Neural progenitor cell (in vitro differentiated cells): ENCODE measurements around the gene FAM43A. TPM values are rescaled to one million over a fixed set of nuclear protein-coding genes. Genes with fewer than 3 reads are reported as not detected.

Source experiments
- DNase-seq: peaks from one replicate; pipeline ENCODE4 v3.0.0-alpha.2; 2016; ENCODE audit warnings: low spot score
- H2AFZ ChIP-seq: fragments of 200-600 bp; sonication (generic); replicated peaks from 2 replicates; pipeline ENCODE4 v1.6.1; 2016; ENCODE audit warnings: antibody characterized with exemption
- H3F3A ChIP-seq: fragments of 200-600 bp; sonication (generic); 2 replicates; pipeline ENCODE4 v1.6.1; 2016; ENCODE audit warnings: antibody characterized with exemption, low read depth
- H3K27ac ChIP-seq: fragments of 200-600 bp; sonication (generic); 2 replicates; pipeline ENCODE4 v1.5.1; 2016; ENCODE audit warnings: mild to moderate bottlenecking
- H3K27me3 ChIP-seq: fragments of 200-600 bp; sonication (generic); 2 replicates; pipeline ENCODE4 v1.6.1; 2016; ENCODE audit warnings: mild to moderate bottlenecking, moderate library complexity
- H3K36me3 ChIP-seq: fragments of 200-600 bp; sonication (generic); 2 replicates; pipeline ENCODE4 v1.5.1; 2016
- H3K4me1 ChIP-seq: fragments of 200-600 bp; sonication (generic); 2 replicates; pipeline ENCODE4 v1.6.1; 2016; ENCODE audit warnings: mixed run types
- H3K4me2 ChIP-seq: fragments of 200-600 bp; sonication (generic); 2 replicates; pipeline ENCODE4 v1.6.1; 2016
- H3K4me3 ChIP-seq: fragments of 200-600 bp; sonication (generic); 2 replicates; pipeline ENCODE4 v1.5.1; 2016
- H3K79me2 ChIP-seq: fragments of 200-600 bp; sonication (generic); 2 replicates; pipeline ENCODE4 v1.6.1; 2016; ENCODE audit warnings: low read depth
- H3K9ac ChIP-seq: fragments of 200-600 bp; sonication (generic); 2 replicates; pipeline ENCODE4 v1.6.1; 2016
- H3K9me3 ChIP-seq: fragments of 200-600 bp; sonication (generic); 2 replicates; pipeline ENCODE4 v1.5.1; 2016; ENCODE audit warnings: low read depth
- H4K20me1 ChIP-seq: fragments of 200-600 bp; sonication (generic); 2 replicates; pipeline ENCODE4 v1.6.1; 2016; ENCODE audit warnings: low read depth
- H3K27ac Mint-ChIP-seq: 3 replicates; pipeline ENCODE4 v1.8.0; 2021; ENCODE audit warnings: mixed read lengths
- H3K27me3 Mint-ChIP-seq: 2 replicates; pipeline ENCODE4 v1.8.0; 2022; ENCODE audit warnings: low read depth, mild to moderate bottlenecking, inconsistent platforms, moderate library complexity, mixed read lengths; ENCODE audit not compliant: insufficient read depth
- H3K36me3 Mint-ChIP-seq: 3 replicates; pipeline ENCODE4 v1.8.0; 2021; ENCODE audit warnings: mixed read lengths
- H3K4me1 Mint-ChIP-seq: 3 replicates; pipeline ENCODE4 v1.8.0; 2021; ENCODE audit warnings: mixed read lengths
- H3K4me3 Mint-ChIP-seq: 3 replicates; pipeline ENCODE4 v1.8.0; 2021; ENCODE audit warnings: mild to moderate bottlenecking, moderate library complexity, mixed read lengths
- H3K9me3 Mint-ChIP-seq: 3 replicates; pipeline ENCODE4 v1.8.0; 2020; ENCODE audit warnings: mixed read lengths
- EZH2 ChIP-seq: fragments of 200-600 bp; sonication (generic); IDR thresholded peaks from 2 replicates; pipeline ENCODE4 v1.6.1; 2017; ENCODE audit warnings: antibody characterized with exemption, mild to moderate bottlenecking, moderate library complexity
- EZH2phosphoT487 ChIP-seq: fragments of 200-600 bp; sonication (generic); IDR thresholded peaks from 2 replicates; pipeline ENCODE4 v1.6.1; 2017; ENCODE audit warnings: antibody characterized with exemption
- total RNA-seq: library from RNA; depleted of rRNA; stranded (reverse); fragments of >200 nt; gene quantifications from 2 replicates; pipeline ENCODE4 v1.2.3, GENCODE V29; 2015; ENCODE audit warnings: low replicate concordance
- TF ChIP-seq, protein P1 (sequence below): fragments of 200-600 bp; sonication (generic); IDR thresholded peaks from 2 replicates; pipeline ENCODE4 v1.5.1; 2017; ENCODE audit warnings: antibody characterized with exemption, mild to moderate bottlenecking

Gene FAM43A
- total RNA-seq, 1 donor from 2014 or later = 0.80 TPM

- H3K79me2 ChIP-seq = no peaks in the 10 kb centered on the region
- Mint-ChIP-seq H3K9me3 (peaks cover 3% of the 10 kb centered on the region), H3K36me3 (no peaks in the 10 kb centered on the region), H3K27me3 (peaks cover 12% of the 10 kb centered on the region), H3K4me1 (peaks cover 33% of the 10 kb centered on the region), H3K27ac (no peak overlapping the region), H3K4me3 (no peak overlapping the region)
- no peak overlapping the region for H3K9ac ChIP-seq
- H3K36me3 ChIP-seq = no peaks in the 10 kb centered on the region
- no peak for DNase-seq
- H3K4me1 ChIP-seq = no peaks in the 10 kb centered on the region
- H3F3A ChIP-seq = no peaks in the 10 kb centered on the region
- H3K27me3 ChIP-seq = no peaks in the 10 kb centered on the region
- no peak overlapping the region for H3K27ac ChIP-seq
- H2AFZ ChIP-seq = no peak overlapping the region
- TF ChIP-seq, protein P1, sequence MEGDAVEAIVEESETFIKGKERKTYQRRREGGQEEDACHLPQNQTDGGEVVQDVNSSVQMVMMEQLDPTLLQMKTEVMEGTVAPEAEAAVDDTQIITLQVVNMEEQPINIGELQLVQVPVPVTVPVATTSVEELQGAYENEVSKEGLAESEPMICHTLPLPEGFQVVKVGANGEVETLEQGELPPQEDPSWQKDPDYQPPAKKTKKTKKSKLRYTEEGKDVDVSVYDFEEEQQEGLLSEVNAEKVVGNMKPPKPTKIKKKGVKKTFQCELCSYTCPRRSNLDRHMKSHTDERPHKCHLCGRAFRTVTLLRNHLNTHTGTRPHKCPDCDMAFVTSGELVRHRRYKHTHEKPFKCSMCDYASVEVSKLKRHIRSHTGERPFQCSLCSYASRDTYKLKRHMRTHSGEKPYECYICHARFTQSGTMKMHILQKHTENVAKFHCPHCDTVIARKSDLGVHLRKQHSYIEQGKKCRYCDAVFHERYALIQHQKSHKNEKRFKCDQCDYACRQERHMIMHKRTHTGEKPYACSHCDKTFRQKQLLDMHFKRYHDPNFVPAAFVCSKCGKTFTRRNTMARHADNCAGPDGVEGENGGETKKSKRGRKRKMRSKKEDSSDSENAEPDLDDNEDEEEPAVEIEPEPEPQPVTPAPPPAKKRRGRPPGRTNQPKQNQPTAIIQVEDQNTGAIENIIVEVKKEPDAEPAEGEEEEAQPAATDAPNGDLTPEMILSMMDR = no peak
- TF ChIP-seq EZH2phosphoT487 = no peak
- TF ChIP-seq EZH2 = no peak
- no peak overlapping the region for H3K4me2 ChIP-seq
- no peaks in the 10 kb centered on the region for H4K20me1 ChIP-seq
- H3K9me3 ChIP-seq = no peaks in the 10 kb centered on the region
- H3K4me3 ChIP-seq = no peak overlapping the region
Measured at GRCh38 chr3:194707147-194707540, 21.5 kb downstream of the FAM43A start.

DNA sequence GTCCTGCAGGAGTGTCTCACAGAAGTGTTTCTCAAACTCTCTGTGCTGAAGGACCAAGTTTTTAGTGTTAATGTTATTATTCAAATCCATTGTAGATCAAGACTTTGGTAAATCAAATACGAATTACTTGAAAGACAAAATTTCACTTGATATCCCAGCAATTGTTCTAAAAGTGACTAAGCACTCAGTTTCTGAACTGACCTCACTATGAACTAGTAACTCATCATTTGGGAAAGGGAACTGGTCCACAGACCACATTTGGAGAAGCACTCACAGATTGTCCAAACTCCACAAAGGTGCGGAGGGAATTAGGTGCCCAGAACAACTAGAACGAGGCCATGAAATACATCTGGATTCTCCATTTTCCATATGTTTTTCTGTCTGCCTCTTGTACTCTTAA, 25.6 kb downstream of the FAM43A start:
- no peaks in the 10 kb centered on the region for H3K9me3 ChIP-seq
- Mint-ChIP-seq H3K27me3 (peaks cover 5% of the 10 kb centered on the region), H3K4me1 (peaks cover 9% of the 10 kb centered on the region), H3K9me3 (peaks cover 3% of the 10 kb centered on the region), H3K4me3 (no peak overlapping the region), H3K36me3 (no peaks in the 10 kb centered on the region), H3K27ac (no peak overlapping the region)
- H3K9ac ChIP-seq = no peak overlapping the region
- no peak overlapping the region for H3K27ac ChIP-seq
- no peaks in the 10 kb centered on the region for H3K27me3 ChIP-seq
- no peaks in the 10 kb centered on the region for H3K4me1 ChIP-seq
- no peak overlapping the region for H3K4me2 ChIP-seq
- H2AFZ ChIP-seq = no peak overlapping the region
- no peak for DNase-seq
- TF ChIP-seq, protein P1 = no peak
- TF ChIP-seq EZH2phosphoT487 = no peak
- H3K4me3 ChIP-seq = no peak overlapping the region
- H4K20me1 ChIP-seq = no peaks in the 10 kb centered on the region
- no peaks in the 10 kb centered on the region for H3K36me3 ChIP-seq
- H3K79me2 ChIP-seq = no peaks in the 10 kb centered on the region
- H3F3A ChIP-seq = no peaks in the 10 kb centered on the region

DNA sequence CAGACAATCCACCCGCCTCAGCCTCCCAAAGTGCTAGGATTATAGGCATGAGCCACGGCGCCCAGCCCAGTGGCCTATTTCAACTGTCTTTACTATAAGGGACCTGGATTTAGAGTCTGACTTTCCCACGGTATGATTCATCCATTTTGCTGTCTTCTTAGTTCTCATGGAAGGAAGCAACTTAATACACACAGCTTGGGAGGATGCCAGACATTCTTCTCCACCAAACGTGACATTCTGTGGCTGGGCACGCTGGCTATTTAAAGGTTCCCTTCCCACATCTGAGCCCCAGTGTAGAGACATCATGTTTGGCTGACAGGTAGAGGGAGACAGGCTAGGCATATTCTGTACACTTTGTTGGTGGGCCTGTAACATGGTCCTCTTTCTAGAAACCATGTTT, 26.2 kb downstream of the FAM43A start:
- Histone ChIP-seq H3K27me3 (no peaks in the 10 kb centered on the region), H3K4me3 (no peak overlapping the region), H3K4me1 (no peaks in the 10 kb centered on the region), H3K4me2 (no peak overlapping the region), H3K36me3 (no peaks in the 10 kb centered on the region), H3K9ac (no peak overlapping the region), H4K20me1 (no peaks in the 10 kb centered on the region), H2AFZ (no peak overlapping the region), H3F3A (no peaks in the 10 kb centered on the region), H3K79me2 (no peaks in the 10 kb centered on the region), H3K27ac (no peak overlapping the region), H3K9me3 (no peaks in the 10 kb centered on the region)
- no peak overlapping the region for H3K27ac Mint-ChIP-seq
- H3K27me3 Mint-ChIP-seq = peaks cover 5% of the 10 kb centered on the region
- DNase-seq = no peak
- TF ChIP-seq, protein P1 = no peak
- TF ChIP-seq EZH2phosphoT487 (no peak), EZH2 (no peak)
- H3K36me3 Mint-ChIP-seq = no peaks in the 10 kb centered on the region
- H3K9me3 Mint-ChIP-seq = peaks cover 3% of the 10 kb centered on the region
- no peak overlapping the region for H3K4me3 Mint-ChIP-seq
- peaks cover 3% of the 10 kb centered on the region for H3K4me1 Mint-ChIP-seq
